DOHH2 (cell line): Measurements from ENCODE around the gene NR2F1-AS1.

Experiments
- H3F3A ChIP-seq: fragments of 200-600 bp; sonication (generic), shearing (Covaris generic); 2 replicates; pipeline ENCODE4 v1.6.0; 2016; ENCODE audit warnings: antibody characterized with exemption, mild to moderate bottlenecking; ENCODE audit not compliant: control insufficient read depth, insufficient read depth
- H3K27ac ChIP-seq: fragments of 200-600 bp; sonication (generic); 2 replicates; pipeline ENCODE4 v1.5.1; 2014; ENCODE audit warnings: low read depth, mild to moderate bottlenecking, low read length, moderate library complexity
- H3K27me3 ChIP-seq: fragments of 200-600 bp; sonication (generic); 2 replicates; pipeline ENCODE4 v1.6.1; 2014; ENCODE audit warnings: mild to moderate bottlenecking, low read length, mixed read lengths; ENCODE audit not compliant: control insufficient read depth
- H3K36me3 ChIP-seq: fragments of 200-600 bp; sonication (generic); 2 replicates; pipeline ENCODE4 v1.6.1; 2014; ENCODE audit warnings: mild to moderate bottlenecking, low read length, moderate library complexity, mixed read lengths; ENCODE audit not compliant: control insufficient read depth
- H3K4me1 ChIP-seq: fragments of 200-600 bp; sonication (generic); 2 replicates; pipeline ENCODE4 v1.6.1; 2014; ENCODE audit warnings: mild to moderate bottlenecking, low read length, mixed read lengths; ENCODE audit not compliant: control insufficient read depth
- H3K4me2 ChIP-seq: fragments of 200-600 bp; sonication (generic); 2 replicates; pipeline ENCODE4 v1.6.0; 2014; ENCODE audit warnings: mild to moderate bottlenecking, low read length, moderate library complexity
- H3K4me3 ChIP-seq: fragments of 200-600 bp; sonication (generic); 2 replicates; pipeline ENCODE4 v1.5.1; 2014; ENCODE audit warnings: mild to moderate bottlenecking, low read length, mixed read lengths
- H3K79me2 ChIP-seq: fragments of 200-600 bp; sonication (generic); 2 replicates; pipeline ENCODE4 v1.6.1; 2014; ENCODE audit warnings: mild to moderate bottlenecking, low read length, mixed read lengths; ENCODE audit not compliant: control insufficient read depth
- H3K9me2 ChIP-seq: fragments of 200-600 bp; sonication (generic); replicated peaks from 2 replicates; pipeline ENCODE4 v1.6.1; 2014; ENCODE audit warnings: mild to moderate bottlenecking, low read length, mixed read lengths; ENCODE audit not compliant: control insufficient read depth
- H3K9me3 ChIP-seq: fragments of 200-600 bp; sonication (generic); 2 replicates; pipeline ENCODE4 v1.6.1; 2014; ENCODE audit warnings: antibody characterized with exemption, low read length, mixed read lengths; ENCODE audit not compliant: control insufficient read depth, insufficient read depth
- H4K20me1 ChIP-seq: fragments of 200-600 bp; sonication (generic); 2 replicates; pipeline ENCODE4 v1.6.0; 2014; ENCODE audit warnings: low read depth, mild to moderate bottlenecking, antibody characterized with exemption, low read length, moderate library complexity; ENCODE audit not compliant: control insufficient read depth, insufficient read depth
- EZH2phosphoT487 ChIP-seq: fragments of 200-600 bp; sonication (generic); IDR thresholded peaks from 2 replicates; pipeline ENCODE4 v1.6.1; 2017; ENCODE audit warnings: borderline replicate concordance, mild to moderate bottlenecking, antibody characterized with exemption, low read length, moderate library complexity, mixed read lengths
- TF ChIP-seq, protein P1 (sequence below): fragments of 200-600 bp; sonication (generic); IDR thresholded peaks from one replicate; pipeline ENCODE4 v1.5.1; 2014; ENCODE audit warnings: antibody characterized with exemption, mild to moderate bottlenecking, low read depth, low read length; ENCODE audit not compliant: poor library complexity, severe bottlenecking

Gene NR2F1-AS1

DNA sequence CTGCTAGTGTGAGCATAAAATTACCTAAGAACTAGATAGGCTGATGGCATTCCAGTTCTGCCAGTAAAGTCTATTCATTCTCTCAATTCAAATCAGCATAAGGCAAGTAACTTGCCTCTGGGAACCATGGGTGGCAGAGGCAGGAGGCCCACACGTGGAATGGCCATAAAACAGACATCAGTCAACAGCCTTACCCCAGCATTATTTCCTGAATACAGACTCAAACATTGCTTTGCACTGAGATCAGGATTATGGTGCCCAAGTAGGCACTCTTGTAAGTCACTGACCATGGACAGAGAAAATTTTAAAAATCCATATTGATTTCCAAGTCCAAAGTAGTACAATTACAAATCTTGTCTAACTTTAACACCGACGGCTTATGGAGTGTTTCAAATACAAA is 157.7 kb downstream of the NR2F1-AS1 start:
- Histone ChIP-seq H3K27me3 (no peaks in the 10 kb centered on the region), H3K79me2 (no peaks in the 10 kb centered on the region), H4K20me1 (no peaks in the 10 kb centered on the region), H3K9me3 (no peaks in the 10 kb centered on the region), H3K4me3 (no peak overlapping the region), H3K36me3 (no peaks in the 10 kb centered on the region), H3K9me2 (no peaks in the 10 kb centered on the region), H3K27ac (no peak overlapping the region), H3K4me1 (no peaks in the 10 kb centered on the region), H3F3A (no peaks in the 10 kb centered on the region), H3K4me2 (no peak overlapping the region)
- TF ChIP-seq, protein P1, sequence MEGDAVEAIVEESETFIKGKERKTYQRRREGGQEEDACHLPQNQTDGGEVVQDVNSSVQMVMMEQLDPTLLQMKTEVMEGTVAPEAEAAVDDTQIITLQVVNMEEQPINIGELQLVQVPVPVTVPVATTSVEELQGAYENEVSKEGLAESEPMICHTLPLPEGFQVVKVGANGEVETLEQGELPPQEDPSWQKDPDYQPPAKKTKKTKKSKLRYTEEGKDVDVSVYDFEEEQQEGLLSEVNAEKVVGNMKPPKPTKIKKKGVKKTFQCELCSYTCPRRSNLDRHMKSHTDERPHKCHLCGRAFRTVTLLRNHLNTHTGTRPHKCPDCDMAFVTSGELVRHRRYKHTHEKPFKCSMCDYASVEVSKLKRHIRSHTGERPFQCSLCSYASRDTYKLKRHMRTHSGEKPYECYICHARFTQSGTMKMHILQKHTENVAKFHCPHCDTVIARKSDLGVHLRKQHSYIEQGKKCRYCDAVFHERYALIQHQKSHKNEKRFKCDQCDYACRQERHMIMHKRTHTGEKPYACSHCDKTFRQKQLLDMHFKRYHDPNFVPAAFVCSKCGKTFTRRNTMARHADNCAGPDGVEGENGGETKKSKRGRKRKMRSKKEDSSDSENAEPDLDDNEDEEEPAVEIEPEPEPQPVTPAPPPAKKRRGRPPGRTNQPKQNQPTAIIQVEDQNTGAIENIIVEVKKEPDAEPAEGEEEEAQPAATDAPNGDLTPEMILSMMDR: no peak
- TF ChIP-seq EZH2phosphoT487: no peak

DNA sequence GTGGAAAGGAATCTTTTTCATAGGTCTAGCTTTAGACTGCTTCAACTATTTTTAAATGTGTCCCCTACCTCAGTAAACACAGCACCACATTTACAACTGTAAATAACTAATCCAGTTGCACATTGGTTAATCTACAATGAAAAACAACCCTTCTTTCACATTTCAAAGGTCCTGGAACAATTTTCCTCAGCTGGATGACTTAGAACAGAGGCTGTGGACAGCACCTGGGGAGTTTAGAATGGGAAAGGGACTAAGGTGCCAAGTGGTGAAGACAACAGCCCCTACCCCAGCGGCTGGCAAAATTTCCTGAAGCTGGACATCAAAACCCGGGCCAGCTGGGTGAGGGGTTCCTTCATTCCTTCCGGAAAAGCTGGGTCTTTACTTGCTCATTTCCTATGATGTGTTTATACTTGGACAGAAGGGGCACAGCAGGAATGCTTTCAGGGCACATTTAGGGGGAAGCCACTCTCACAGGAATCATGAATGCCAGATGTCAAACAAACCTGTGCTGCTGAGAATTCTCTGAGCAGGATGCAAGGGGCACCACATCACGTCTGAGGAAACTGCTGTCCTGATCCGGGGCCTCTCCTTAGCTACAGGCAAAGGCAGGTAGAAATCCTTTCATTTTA is 158.3 kb downstream of the NR2F1-AS1 start:
- no peaks in the 10 kb centered on the region for H3K4me1 ChIP-seq
- H4K20me1 ChIP-seq: no peaks in the 10 kb centered on the region
- no peaks in the 10 kb centered on the region for H3K9me2 ChIP-seq
- no peak overlapping the region for H3K4me3 ChIP-seq
- no peaks in the 10 kb centered on the region for H3K9me3 ChIP-seq
- no peaks in the 10 kb centered on the region for H3K27me3 ChIP-seq
- H3K4me2 ChIP-seq: no peak overlapping the region
- H3K27ac ChIP-seq: no peak overlapping the region
- H3K36me3 ChIP-seq: no peaks in the 10 kb centered on the region
- no peaks in the 10 kb centered on the region for H3F3A ChIP-seq
- TF ChIP-seq EZH2phosphoT487: no peak
- TF ChIP-seq, protein P1: no peak
- H3K79me2 ChIP-seq: no peaks in the 10 kb centered on the region

DNA sequence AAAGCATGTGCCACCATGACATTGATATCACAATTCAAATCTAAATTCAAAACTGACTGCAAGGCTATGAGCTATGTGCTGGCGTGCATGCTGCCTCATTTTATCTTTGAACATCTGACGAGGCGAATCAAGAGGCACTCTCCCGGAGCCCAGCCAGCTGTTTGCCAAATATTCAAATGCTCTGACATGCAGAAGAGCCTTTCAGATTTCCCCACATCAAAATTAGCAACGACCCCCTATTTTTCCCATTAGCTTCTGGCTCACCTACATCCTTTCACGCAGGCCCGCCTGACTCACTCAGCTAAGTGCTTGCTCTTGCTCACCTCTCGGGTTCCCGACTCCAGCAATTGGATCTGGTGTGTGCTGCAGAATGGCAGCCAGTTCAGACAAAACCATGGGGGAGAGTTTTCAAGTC is 159.0 kb downstream of the NR2F1-AS1 start:
- H3K4me3 ChIP-seq: no peak overlapping the region
- H3F3A ChIP-seq: no peaks in the 10 kb centered on the region
- H3K4me1 ChIP-seq: no peaks in the 10 kb centered on the region
- H3K27me3 ChIP-seq: no peaks in the 10 kb centered on the region
- H3K79me2 ChIP-seq: no peaks in the 10 kb centered on the region
- H4K20me1 ChIP-seq: no peaks in the 10 kb centered on the region
- no peaks in the 10 kb centered on the region for H3K36me3 ChIP-seq
- H3K9me3 ChIP-seq: no peaks in the 10 kb centered on the region
- no peak for TF ChIP-seq EZH2phosphoT487
- TF ChIP-seq, protein P1: no peak
- H3K27ac ChIP-seq: no peak overlapping the region
- H3K9me2 ChIP-seq: no peaks in the 10 kb centered on the region
- H3K4me2 ChIP-seq: no peak overlapping the region
